H1 (cell line): ENCODE measurements around the gene RBMS1. TPM values are rescaled to one million over a fixed set of nuclear protein-coding genes. Genes with fewer than 3 reads are reported as not detected.

ENCODE experiments used
- CTCF ChIA-PET: fragments of 300-600 bp; sonication (Branson Sonifier 250); formaldehyde crosslinking; loops from one replicate; lab custom pipeline; 2021; ENCODE audit not compliant: partially characterized antibody; lab: Charles Lee
- POLR2A ChIA-PET: fragments of 300-600 bp; sonication (Branson Sonifier 250); formaldehyde crosslinking; loops from one replicate; lab custom pipeline; 2021; ENCODE audit warnings: inconsistent platforms; ENCODE audit not compliant: partially characterized antibody; lab: Charles Lee
- DNase-seq, 2 experiments: peaks; one replicate each; pipeline versions ENCODE4 v3.0.0 to v3.0.0-alpha.2; 2010 to 2022; ENCODE audit warnings: low spot score in 2 of 2, low read depth in 1 of 2, mixed read lengths in 1 of 2
- FAIRE-seq: peaks from 2 replicates; lab custom pipeline; 2011; peaks lifted over from hg19 to GRCh38; lab: Jason Lieb, UNC
- H2AFZ ChIP-seq: 2 replicates; pipeline ENCODE4 v1.8.1; 2012; ENCODE audit warnings: low read length, inconsistent platforms
- H2AK5ac ChIP-seq: 2 replicates; pipeline ENCODE4 v1.6.1; 2013; ENCODE audit warnings: low read depth, low read length
- H2BK120ac ChIP-seq: replicated peaks from 2 replicates; pipeline ENCODE3; 2013; ENCODE audit warnings: low read depth, low read length, inconsistent platforms
- H2BK12ac ChIP-seq: 2 replicates; pipeline ENCODE4 v1.6.1; 2013; ENCODE audit warnings: low read depth, low read length
- H2BK15ac ChIP-seq: 2 replicates; pipeline ENCODE4 v1.6.1; 2013; ENCODE audit warnings: low read length
- H2BK20ac ChIP-seq: 2 replicates; pipeline ENCODE4 v1.6.1; 2013; ENCODE audit warnings: low read length
- H2BK5ac ChIP-seq: 2 replicates; pipeline ENCODE4 v1.6.1; 2013; ENCODE audit warnings: low read depth, low read length
- H3K14ac ChIP-seq: 2 replicates; pipeline ENCODE4 v1.6.1; 2013; ENCODE audit warnings: inconsistent platforms; ENCODE audit not compliant: insufficient read length
- H3K18ac ChIP-seq: 2 replicates; pipeline ENCODE4 v1.6.1; 2013; ENCODE audit warnings: low read length; ENCODE audit errors: extremely low read depth
- H3K23ac ChIP-seq: 2 replicates; pipeline ENCODE4 v1.6.1; 2013; ENCODE audit warnings: inconsistent platforms; ENCODE audit not compliant: insufficient read length
- H3K23me2 ChIP-seq: 2 replicates; pipeline ENCODE4 v1.6.1; 2013; ENCODE audit warnings: low read depth, low read length
- H3K27ac ChIP-seq: 2 replicates; pipeline ENCODE4 v1.6.1; 2011; ENCODE audit warnings: low read depth, low read length, inconsistent platforms
- H3K27me3 ChIP-seq, 4 experiments: replicated peaks in 1 of 4; 1 replicate in 1 of 4; 2 replicates in 3 of 4; pipeline versions ENCODE4 v1.6.1 to v1.8.1; 2011 to 2013; ENCODE audit warnings: low read length in 3 of 4, mild to moderate bottlenecking in 3 of 4, inconsistent platforms in 2 of 4, mixed read lengths in 2 of 4, moderate library complexity in 1 of 4; ENCODE audit not compliant: control insufficient read depth in 3 of 4, insufficient read depth in 3 of 4; ENCODE audit errors: extremely low read depth in 1 of 4
- H3K36me3 ChIP-seq, 4 experiments: 2 replicates each; pipeline versions ENCODE4 v1.6.1 to v1.8.1; 2011 to 2013; ENCODE audit warnings: mild to moderate bottlenecking in 4 of 4, low read length in 3 of 4, moderate library complexity in 2 of 4, control low read depth in 1 of 4, inconsistent platforms in 1 of 4; ENCODE audit not compliant: insufficient read depth in 4 of 4, control insufficient read depth in 2 of 4
- H3K4ac ChIP-seq: replicated peaks from 2 replicates; pipeline ENCODE3; 2013; ENCODE audit warnings: low read length, low read depth, mixed read lengths, inconsistent platforms; ENCODE audit not compliant: insufficient read length
- H3K4me1 ChIP-seq, 4 experiments: replicated peaks in 1 of 4; 1 replicate in 1 of 4; 2 replicates in 3 of 4; pipeline versions ENCODE4 v1.6.1 to v1.8.1; 2011 to 2013; ENCODE audit warnings: low read length in 3 of 4, inconsistent platforms in 2 of 4, mixed read lengths in 1 of 4; ENCODE audit not compliant: insufficient read depth in 4 of 4, control insufficient read depth in 3 of 4
- H3K4me2 ChIP-seq, 2 experiments: 2 replicates each; pipeline versions ENCODE4 v1.6.1 to v1.8.1; 2011 to 2013; ENCODE audit warnings: low read depth in 2 of 2, low read length in 2 of 2, control low read depth in 1 of 2, inconsistent platforms in 1 of 2, mild to moderate bottlenecking in 1 of 2; ENCODE audit not compliant: insufficient read depth in 1 of 2
- H3K4me3 ChIP-seq, 4 experiments: fragments of 200-600, 300-600 bp in 1 of 4; sonication (generic), shearing (Covaris generic), sonication (Bioruptor Twin) in 1 of 4; 2 replicates each; pipeline versions ENCODE4 v1.5.1 to v1.8.1; 2011 to 2016; ENCODE audit warnings: low read length in 4 of 4, low read depth in 3 of 4, control low read depth in 2 of 4, inconsistent platforms in 2 of 4, mild to moderate bottlenecking in 2 of 4, mixed read lengths in 1 of 4, moderate library complexity in 1 of 4; ENCODE audit not compliant: insufficient read depth in 2 of 4; ENCODE audit errors: extremely low read depth in 1 of 4
- H3K56ac ChIP-seq: replicated peaks from 2 replicates; pipeline ENCODE3; 2013; ENCODE audit warnings: low read depth, mild to moderate bottlenecking, mixed read lengths, low read length, inconsistent platforms; ENCODE audit not compliant: insufficient read length
- H3K79me1 ChIP-seq: 2 replicates; pipeline ENCODE4 v1.6.1; 2013; ENCODE audit warnings: low read depth, low read length, control low read depth
- H3K79me2 ChIP-seq, 2 experiments: 2 replicates each; pipeline versions ENCODE4 v1.6.1 to v1.8.1; 2012 to 2013; ENCODE audit warnings: low read length in 2 of 2, mild to moderate bottlenecking in 2 of 2, inconsistent platforms in 1 of 2; ENCODE audit not compliant: insufficient read depth in 2 of 2, control insufficient read depth in 1 of 2
- H3K9ac ChIP-seq, 4 experiments: replicated peaks in 1 of 4; 1 replicate in 1 of 4; 2 replicates in 3 of 4; pipeline versions ENCODE4 v1.6.1 to v1.8.1; 2011 to 2013; ENCODE audit warnings: low read depth in 3 of 4, low read length in 3 of 4, control low read depth in 2 of 4, mild to moderate bottlenecking in 2 of 4, moderate library complexity in 2 of 4, inconsistent platforms in 1 of 4; ENCODE audit errors: extremely low read depth in 1 of 4
- H3K9me3 ChIP-seq, 2 experiments: 2 replicates each; pipeline versions ENCODE4 v1.6.1 to v1.8.1; 2012 to 2013; ENCODE audit warnings: mild to moderate bottlenecking in 2 of 2, moderate library complexity in 2 of 2, control low read depth in 1 of 2, inconsistent platforms in 1 of 2, low read depth in 1 of 2, low read length in 1 of 2, mixed read lengths in 1 of 2; ENCODE audit not compliant: insufficient read depth in 2 of 2
- H4K20me1 ChIP-seq, 2 experiments: replicated peaks in 1 of 2; 2 replicates each; pipeline versions ENCODE3 to v1.8.1; 2011 to 2013; ENCODE audit warnings: inconsistent platforms in 2 of 2, low read length in 2 of 2, mild to moderate bottlenecking in 1 of 2; ENCODE audit not compliant: insufficient read depth in 2 of 2, control insufficient read depth in 1 of 2
- H4K5ac ChIP-seq: 2 replicates; pipeline ENCODE4 v1.6.1; 2013; ENCODE audit warnings: low read length, low read depth, mixed read lengths, inconsistent platforms; ENCODE audit not compliant: insufficient read length
- H4K8ac ChIP-seq: 2 replicates; pipeline ENCODE4 v1.8.0; 2013; ENCODE audit warnings: mild to moderate bottlenecking, moderate library complexity, low read length, inconsistent platforms; ENCODE audit not compliant: insufficient read depth; ENCODE audit errors: extremely low read depth
- H4K91ac ChIP-seq: replicated peaks from 2 replicates; pipeline ENCODE3; 2013; ENCODE audit warnings: low read length, mixed read lengths, inconsistent platforms; ENCODE audit not compliant: insufficient read length
- BRCA1 ChIP-seq: IDR thresholded peaks from 2 replicates; pipeline ENCODE4 v1.6.1; 2012; ENCODE audit warnings: low read depth, low read length, improper control_type of control experiment
- CBX8 ChIP-seq: fragments of 300-800, 300-1000 bp; sonication (generic); IDR thresholded peaks from 2 replicates; pipeline ENCODE4 v1.7.1; 2016; ENCODE audit warnings: low read depth, low read length, borderline replicate concordance
- CREB1 ChIP-seq: IDR thresholded peaks from 2 replicates; pipeline ENCODE4 v1.6.1; 2012; ENCODE audit warnings: inconsistent platforms
- EGR1 ChIP-seq: IDR thresholded peaks from 2 replicates; pipeline ENCODE4 v1.6.1; 2011; ENCODE audit warnings: low read depth, low read length, borderline replicate concordance
- GABPA ChIP-seq: IDR thresholded peaks from 2 replicates; pipeline ENCODE4 v1.6.1; 2011; ENCODE audit warnings: mild to moderate bottlenecking, low read length, moderate library complexity, borderline replicate concordance; ENCODE audit not compliant: insufficient read depth
- WGBS, 2 experiments: shearing (Covaris generic) in 1 of 2; methylation state at CpG; one replicate each; pipeline versions ENCODE4 v1.1.6 to v1.1.7; 2013 to 2015; ENCODE audit warnings: low lambda C conversion rate in 2 of 2, mixed read lengths in 2 of 2, inconsistent platforms in 1 of 2, low coverage in 1 of 2, missing lambda C conversion rate in 1 of 2; ENCODE audit not compliant: insufficient replicate concordance in 2 of 2, insufficient coverage in 1 of 2, insufficient read length in 1 of 2; ENCODE audit errors: extremely low coverage in 1 of 2, missing lambda C conversion rate in 1 of 2; 5-methylcytosine and 5-hydroxymethylcytosine counted together
- polyA plus RNA-seq, 7 experiments: library from polyadenylated mRNA; depleted of rRNA in 3 of 7; stranded (reverse) in 5 of 7; unstranded in 2 of 7; fragments of >200 nt in 5 of 7; fragments of 200-250 nt in 2 of 7; gene quantifications; 1 replicate in 5 of 7; 2 replicates in 1 of 7; 4 replicates in 1 of 7; pipeline versions ENCODE4 v1.2.1 to v1.2.3, GENCODE V29; 2011 to 2013; ENCODE audit warnings: missing spikeins in 2 of 7, mixed read lengths in 2 of 7
- total RNA-seq: library from RNA; stranded (reverse); fragmentation: NEBNext Ultra II Directional; extraction: Animal tissue kit (Norgen Biotek cat#: 25700); gene quantifications from 2 replicates; pipeline ENCODE4 v1.2.1, GENCODE V29; 2021

RBMS1 gene
- total and polyA plus RNA-seq, 2 of the 8 experiments (the other 6 are each of a cell fraction or from before 2014, with no cell fraction given), result 53.7 to 60.0 TPM

DNA sequence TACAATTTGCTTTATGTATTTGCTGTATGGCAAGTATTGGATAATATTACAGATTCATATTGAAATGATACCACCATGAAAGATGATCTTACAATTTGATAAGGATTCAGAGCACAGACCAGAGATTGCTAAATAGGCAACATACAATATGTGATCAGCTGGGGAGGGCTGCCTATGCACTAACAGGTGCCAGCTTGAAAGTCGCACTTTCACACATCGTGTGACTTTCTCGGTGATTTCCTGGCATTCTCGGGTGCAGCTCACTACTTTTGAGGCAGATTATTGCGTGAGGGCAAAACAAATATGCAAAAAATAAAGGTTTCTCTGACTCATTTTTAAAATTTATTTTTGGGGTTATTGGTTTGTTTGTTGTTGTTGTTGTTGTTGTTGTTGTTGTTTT is 36.0 kb downstream of the RBMS1 start:
- Histone ChIP-seq H4K5ac (no peak overlapping the region), H2AFZ (no peak overlapping the region), H3K79me2 (peaks cover 0 to 46% of the 10 kb centered on the region in 2 experiments; a peak in 2 of 4 replicates), H2BK120ac (no peak overlapping the region), H4K8ac (no peak overlapping the region), H3K14ac (no peak overlapping the region), H4K91ac (no peak overlapping the region), H3K79me1 (peaks cover 3% of the 10 kb centered on the region; the same call in 1 of the 2 replicates), H3K27ac (no peak overlapping the region), H2BK5ac (no peak overlapping the region), H3K18ac (no peak overlapping the region), H3K56ac (no peak overlapping the region), H3K4ac (no peak overlapping the region), H3K23ac (no peak overlapping the region), H3K27me3 (no peaks in the 10 kb centered on the region), H3K4me1 (peaks cover 0 to 4% (median 0%) of the 10 kb centered on the region in 4 experiments; a peak in 1 of 7 replicates), H2BK12ac (no peak overlapping the region), H3K36me3 (no peaks in the 10 kb centered on the region; a peak in 1 of 8 replicates), H2BK20ac (no peak overlapping the region), H3K9me3 (no peaks in the 10 kb centered on the region), H3K4me3 (no peak overlapping the region), H3K4me2 (no peak overlapping the region), H3K23me2 (no peaks in the 10 kb centered on the region), H3K9ac (no peak overlapping the region), H4K20me1 (peaks cover 0 to 2% of the 10 kb centered on the region in 2 experiments), H2AK5ac (no peak overlapping the region), H2BK15ac (no peak overlapping the region)
- DNase-seq (no peak), FAIRE-seq (no peak)
- WGBS, 2 experiments, result 93% methylated on average over 5 of the region's 5 CpGs; no CpG with 5 or more reads in 1 of the 2 experiments
- POLR2A ChIA-PET, result no interaction called here
- CTCF ChIA-PET, result interaction anchor here (0.6 to 1.4 kb wide), 6 partner anchors 15 to 601 kb away, joined by 3 to 7 read pairs (median 4); no protein-coding TSS in a partner anchor
- TF ChIP-seq CREB1 (no peak), GABPA (no peak), BRCA1 (no peak), CBX8 (no peak), EGR1 (no peak)
